Measurements from ENCODE around the gene PINLYP.

- no peak for TF ChIP-seq FOXA1 (IDR thresholded peaks at IDR 0.05)
- no peak for TF ChIP-seq TARDBP (IDR thresholded peaks at IDR 0.05)
- TF ChIP-seq HDGF (IDR thresholded peaks at IDR 0.05; ENCODE audit: borderline replicate concordance) = no peak
- no peak for TF ChIP-seq NFRKB (IDR thresholded peaks at IDR 0.05)
- no peak for TF ChIP-seq SP1 (IDR thresholded peaks at IDR 0.05)
- no peak for TF ChIP-seq ELF4 (IDR thresholded peaks at IDR 0.05)
- no peak for TF ChIP-seq PKNOX1 (IDR thresholded peaks at IDR 0.05)
- TF ChIP-seq FOXK2 (IDR thresholded peaks at IDR 0.05) = no peak
- no peak for TF ChIP-seq FOXM1 (IDR thresholded peaks at IDR 0.05; ENCODE audit: borderline replicate concordance)
- no peak for TF ChIP-seq ZNF384 (IDR thresholded peaks at IDR 0.05)
- TF ChIP-seq SUZ12 (IDR thresholded peaks at IDR 0.05) = no peak
- TF ChIP-seq ARNT (IDR thresholded peaks at IDR 0.05) = no peak
- TF ChIP-seq CTBP1 (IDR thresholded peaks at IDR 0.05; ENCODE audit: borderline replicate concordance) = no peak
- TF ChIP-seq BHLHE40 (IDR thresholded peaks at IDR 0.05; ENCODE audit: borderline replicate concordance) = no peak
These were observed 6.9 kb downstream of the PINLYP start for GRCh38 chr19:43582495-43582894.
